Measurements from ENCODE around the gene MARCHF10. TPM values are rescaled to one million over a fixed set of nuclear protein-coding genes. Genes with fewer than 3 reads are reported as not detected.

Gene MARCHF10
- total and polyA plus RNA-seq, 2 donors (not counting 1 experiment from before 2014, with no cell fraction given), result 0.17 TPM; not detected in 1

GRCh38 chr17:62724398-62725146, 83.5 kb downstream of the MARCHF10 start:
- H3K27me3 ChIP-seq (ENCODE audit: control insufficient read depth, insufficient read depth, low read length), result no peaks in the 10 kb centered on the region
- DNase-seq (ENCODE audit: low read depth in 2 of 2), result no peak
- H2AFZ ChIP-seq (ENCODE audit: low read length), result no peak overlapping the region
- H3K36me3 ChIP-seq (ENCODE audit: control insufficient read depth, insufficient read depth, low read length), result no peaks in the 10 kb centered on the region
- H4K20me1 ChIP-seq (ENCODE audit: control insufficient read depth, extremely low read depth, insufficient read depth, low read length), result no peaks in the 10 kb centered on the region
- no peaks in the 10 kb centered on the region for H3K4me1 ChIP-seq (ENCODE audit: control insufficient read depth, extremely low read depth, insufficient read depth, low read length)
- H3K9ac ChIP-seq (ENCODE audit: insufficient read depth, low read length), result no peak overlapping the region
- H3K4me2 ChIP-seq (ENCODE audit: extremely low read depth, insufficient read depth, low read length), result no peak overlapping the region
- no peaks in the 10 kb centered on the region for H3K9me3 ChIP-seq (ENCODE audit: control insufficient read depth, insufficient read depth, low read depth, low read length)
- no peaks in the 10 kb centered on the region for H3K79me2 ChIP-seq (ENCODE audit: control insufficient read depth, insufficient read depth, low read length)
- no peak overlapping the region for H3K4me3 ChIP-seq (replicated peaks in 1 of 4; ENCODE audit: control extremely low read depth in 1 of 4, insufficient read depth in 1 of 4, low read depth in 3 of 4, low read length in 4 of 4)
- TF ChIP-seq EZH2 (IDR thresholded peaks at IDR 0.05; ENCODE audit: low read length, missing control alignments) (no peak), CTCF (conservative IDR thresholded peaks at IDR 0.05 in 1 of 2, IDR thresholded peaks at IDR 0.05 in 1 of 2; ENCODE audit: low read depth in 1 of 2, low read length in 2 of 2) (no peak)
- H3K27ac ChIP-seq (ENCODE audit: insufficient read depth, low read length), result no peak overlapping the region

- H3K9ac ChIP-seq (ENCODE audit: insufficient read depth, low read length), result no peak overlapping the region
- DNase-seq (ENCODE audit: low read depth in 2 of 2), result no peak
- no peaks in the 10 kb centered on the region for H4K20me1 ChIP-seq (ENCODE audit: control insufficient read depth, extremely low read depth, insufficient read depth, low read length)
- no peaks in the 10 kb centered on the region for H3K79me2 ChIP-seq (ENCODE audit: control insufficient read depth, insufficient read depth, low read length)
- no peak for TF ChIP-seq EZH2 (IDR thresholded peaks at IDR 0.05; ENCODE audit: low read length, missing control alignments)
- no peak for TF ChIP-seq CTCF (conservative IDR thresholded peaks at IDR 0.05 in 1 of 2, IDR thresholded peaks at IDR 0.05 in 1 of 2; ENCODE audit: low read depth in 1 of 2, low read length in 2 of 2)
- no peaks in the 10 kb centered on the region for H3K4me1 ChIP-seq (ENCODE audit: control insufficient read depth, extremely low read depth, insufficient read depth, low read length)
- no peak overlapping the region for H3K27ac ChIP-seq (ENCODE audit: insufficient read depth, low read length)
- no peak overlapping the region for H2AFZ ChIP-seq (ENCODE audit: low read length)
- no peak overlapping the region for H3K4me3 ChIP-seq (replicated peaks in 1 of 4; ENCODE audit: control extremely low read depth in 1 of 4, insufficient read depth in 1 of 4, low read depth in 3 of 4, low read length in 4 of 4)
- H3K36me3 ChIP-seq (ENCODE audit: control insufficient read depth, insufficient read depth, low read length), result no peaks in the 10 kb centered on the region
- H3K4me2 ChIP-seq (ENCODE audit: extremely low read depth, insufficient read depth, low read length), result no peak overlapping the region
- H3K9me3 ChIP-seq (ENCODE audit: control insufficient read depth, insufficient read depth, low read depth, low read length), result no peaks in the 10 kb centered on the region
- H3K27me3 ChIP-seq (ENCODE audit: control insufficient read depth, insufficient read depth, low read length), result no peaks in the 10 kb centered on the region
Observed at GRCh38 chr17:62723842-62724241, 84.3 kb downstream of the MARCHF10 start.

- Histone ChIP-seq H3K9me3 (ENCODE audit: control insufficient read depth, insufficient read depth, low read depth, low read length) (no peaks in the 10 kb centered on the region), H3K36me3 (ENCODE audit: control insufficient read depth, insufficient read depth, low read length) (no peaks in the 10 kb centered on the region), H3K27me3 (ENCODE audit: control insufficient read depth, insufficient read depth, low read length) (no peaks in the 10 kb centered on the region), H4K20me1 (ENCODE audit: control insufficient read depth, extremely low read depth, insufficient read depth, low read length) (no peaks in the 10 kb centered on the region), H2AFZ (ENCODE audit: low read length) (no peak overlapping the region), H3K4me3 (replicated peaks in 1 of 4; ENCODE audit: control extremely low read depth in 1 of 4, insufficient read depth in 1 of 4, low read depth in 3 of 4, low read length in 4 of 4) (no peak overlapping the region), H3K79me2 (ENCODE audit: control insufficient read depth, insufficient read depth, low read length) (no peaks in the 10 kb centered on the region), H3K27ac (ENCODE audit: insufficient read depth, low read length) (no peak overlapping the region), H3K4me1 (ENCODE audit: control insufficient read depth, extremely low read depth, insufficient read depth, low read length) (no peaks in the 10 kb centered on the region), H3K9ac (ENCODE audit: insufficient read depth, low read length) (no peak overlapping the region), H3K4me2 (ENCODE audit: extremely low read depth, insufficient read depth, low read length) (no peak overlapping the region)
- TF ChIP-seq EZH2 (IDR thresholded peaks at IDR 0.05; ENCODE audit: low read length, missing control alignments) (no peak), CTCF (conservative IDR thresholded peaks at IDR 0.05 in 1 of 2, IDR thresholded peaks at IDR 0.05 in 1 of 2; ENCODE audit: low read depth in 1 of 2, low read length in 2 of 2) (no peak)
- no peak for DNase-seq (ENCODE audit: low read depth in 2 of 2)
Observed at GRCh38 chr17:62722625-62723024, 85.5 kb downstream of the MARCHF10 start.

Data from fibroblast of lung (primary cell).